GM21423 (cell line): ENCODE data around the gene CDH4.

Source experiments
- ATAC-seq: cut with Tn5 transposase; IDR thresholded peaks from one replicate; pipeline ENCODE4 v1.9.1; 2021; ENCODE audit warnings: mild to moderate bottlenecking, moderate library complexity; ENCODE audit not compliant: unreplicated experiment

Gene CDH4

GRCh38 chr20:61613917-61614705 is 362.1 kb downstream of the CDH4 start:
- no peak for ATAC-seq

- ATAC-seq: no peak
Measured at GRCh38 chr20:61614706-61615100, 362.6 kb downstream of the CDH4 start.

GRCh38 chr20:61615806-61616205 is 363.7 kb downstream of the CDH4 start:
- ATAC-seq: no peak

- no peak for ATAC-seq
Measured at GRCh38 chr20:61619751-61620150, 367.7 kb downstream of the CDH4 start.

- no peak for ATAC-seq
Measured at GRCh38 chr20:61620174-61620573, 368.1 kb downstream of the CDH4 start.

GRCh38 chr20:61621035-61621730 is 369.1 kb downstream of the CDH4 start:
- ATAC-seq: no peak

- no peak for ATAC-seq
Measured at GRCh38 chr20:61621852-61622251, 369.8 kb downstream of the CDH4 start.

GRCh38 chr20:61623451-61623850 is 371.4 kb downstream of the CDH4 start:
- ATAC-seq: no peak

- ATAC-seq: no peak
Measured at GRCh38 chr20:61625246-61625645, 373.2 kb downstream of the CDH4 start.

- ATAC-seq: no peak
Measured at GRCh38 chr20:61626412-61626811, 374.4 kb downstream of the CDH4 start.

- no peak for ATAC-seq
Measured at GRCh38 chr20:61627791-61628415, 375.8 kb downstream of the CDH4 start.

- ATAC-seq: no peak
Measured at GRCh38 chr20:61628480-61628879, 376.4 kb downstream of the CDH4 start.

GRCh38 chr20:61628901-61629601 is 377.0 kb downstream of the CDH4 start:
- ATAC-seq: no peak

- ATAC-seq: no peak
Measured at GRCh38 chr20:61629602-61630390, 377.7 kb downstream of the CDH4 start.

- no peak for ATAC-seq
Measured at GRCh38 chr20:61630391-61630650, 378.3 kb downstream of the CDH4 start.

GRCh38 chr20:61630816-61631215 is 378.8 kb downstream of the CDH4 start:
- no peak for ATAC-seq

GRCh38 chr20:61631751-61632150 is 379.7 kb downstream of the CDH4 start:
- ATAC-seq: no peak

GRCh38 chr20:61633004-61633403 is 380.9 kb downstream of the CDH4 start:
- ATAC-seq: no peak

GRCh38 chr20:61634376-61635145 is 382.5 kb downstream of the CDH4 start:
- ATAC-seq: no peak
